ENCODE data around the gene SCUBE3.

Gene SCUBE3

DNA sequence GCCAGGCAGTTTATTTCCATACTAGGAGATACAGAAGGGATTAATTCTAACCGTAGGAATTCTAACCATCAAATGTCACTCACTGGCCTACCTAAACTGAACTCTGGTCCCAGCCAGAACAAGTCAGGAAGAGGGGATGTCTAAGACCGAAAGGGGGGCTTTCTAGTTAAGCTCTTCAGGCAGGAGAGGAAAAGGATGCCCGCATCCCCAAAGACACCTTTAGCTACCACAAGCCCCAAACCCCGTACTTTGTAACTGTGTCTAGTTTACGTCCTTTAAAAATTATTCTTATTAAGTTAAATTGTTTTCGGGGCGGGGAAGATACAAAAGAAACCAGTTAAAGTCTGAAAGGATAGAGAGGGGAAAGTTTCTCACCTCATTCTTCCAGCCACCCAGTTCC is 44.6 kb downstream of the SCUBE3 start:
- TF ChIP-seq, protein P1, sequence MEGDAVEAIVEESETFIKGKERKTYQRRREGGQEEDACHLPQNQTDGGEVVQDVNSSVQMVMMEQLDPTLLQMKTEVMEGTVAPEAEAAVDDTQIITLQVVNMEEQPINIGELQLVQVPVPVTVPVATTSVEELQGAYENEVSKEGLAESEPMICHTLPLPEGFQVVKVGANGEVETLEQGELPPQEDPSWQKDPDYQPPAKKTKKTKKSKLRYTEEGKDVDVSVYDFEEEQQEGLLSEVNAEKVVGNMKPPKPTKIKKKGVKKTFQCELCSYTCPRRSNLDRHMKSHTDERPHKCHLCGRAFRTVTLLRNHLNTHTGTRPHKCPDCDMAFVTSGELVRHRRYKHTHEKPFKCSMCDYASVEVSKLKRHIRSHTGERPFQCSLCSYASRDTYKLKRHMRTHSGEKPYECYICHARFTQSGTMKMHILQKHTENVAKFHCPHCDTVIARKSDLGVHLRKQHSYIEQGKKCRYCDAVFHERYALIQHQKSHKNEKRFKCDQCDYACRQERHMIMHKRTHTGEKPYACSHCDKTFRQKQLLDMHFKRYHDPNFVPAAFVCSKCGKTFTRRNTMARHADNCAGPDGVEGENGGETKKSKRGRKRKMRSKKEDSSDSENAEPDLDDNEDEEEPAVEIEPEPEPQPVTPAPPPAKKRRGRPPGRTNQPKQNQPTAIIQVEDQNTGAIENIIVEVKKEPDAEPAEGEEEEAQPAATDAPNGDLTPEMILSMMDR (IDR thresholded peaks at IDR 0.05; ENCODE audit: insufficient read depth, low read length, missing control alignments) = no peak
- ChIA-PET CTCF (interaction anchor here (1.2 to 6.3 kb wide), 6 partner anchors 9 to 193 kb away, joined by 3 to 69 read pairs (median 7); partner anchors contain the start of gene FANCE), POLR2A (interaction anchor here (0.9 to 1.6 kb wide), 2 partner anchors 111 to 213 kb away, joined by 3 read pairs; no protein-coding TSS in a partner anchor)
- H3K4me3 ChIP-seq (ENCODE audit: low read depth, low read length) = peak overlapping the region; percentile 99
- no peak for DNase-seq (ENCODE audit: low read depth, low spot score)

DNA sequence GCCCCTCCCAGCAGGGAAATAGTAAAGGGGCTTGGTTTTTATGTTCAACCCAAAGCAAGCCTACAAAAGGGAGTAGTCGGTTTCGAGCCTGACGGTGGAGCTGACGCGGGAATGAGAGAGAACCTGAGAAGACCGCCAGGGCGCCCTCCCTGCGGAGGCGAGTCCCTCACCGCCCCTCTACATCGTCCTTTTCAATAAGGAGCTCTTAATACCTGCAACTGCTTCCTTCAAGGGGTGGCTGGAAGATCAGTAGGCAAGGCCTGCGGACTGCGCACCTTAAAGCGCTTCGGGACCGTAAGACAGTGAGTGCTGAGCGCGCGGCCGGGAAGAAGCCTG is 45.1 kb downstream of the SCUBE3 start:
- H3K4me3 ChIP-seq (ENCODE audit: low read depth, low read length) = peak overlapping the region; percentile 99
- no peak for DNase-seq (ENCODE audit: low read depth, low spot score)
- TF ChIP-seq, protein P1 (IDR thresholded peaks at IDR 0.05; ENCODE audit: insufficient read depth, low read length, missing control alignments) = peak; percentile 12
- POLR2A ChIA-PET = interaction anchor here (0.9 to 1.6 kb wide), 4 partner anchors 9 to 213 kb away, joined by 3 to 4 read pairs (median 3); no protein-coding TSS in a partner anchor
- CTCF ChIA-PET = interaction anchor here (1.2 to 6.3 kb wide), 6 partner anchors 10 to 193 kb away, joined by 3 to 69 read pairs (median 7); partner anchors contain the start of gene FANCE

DNA sequence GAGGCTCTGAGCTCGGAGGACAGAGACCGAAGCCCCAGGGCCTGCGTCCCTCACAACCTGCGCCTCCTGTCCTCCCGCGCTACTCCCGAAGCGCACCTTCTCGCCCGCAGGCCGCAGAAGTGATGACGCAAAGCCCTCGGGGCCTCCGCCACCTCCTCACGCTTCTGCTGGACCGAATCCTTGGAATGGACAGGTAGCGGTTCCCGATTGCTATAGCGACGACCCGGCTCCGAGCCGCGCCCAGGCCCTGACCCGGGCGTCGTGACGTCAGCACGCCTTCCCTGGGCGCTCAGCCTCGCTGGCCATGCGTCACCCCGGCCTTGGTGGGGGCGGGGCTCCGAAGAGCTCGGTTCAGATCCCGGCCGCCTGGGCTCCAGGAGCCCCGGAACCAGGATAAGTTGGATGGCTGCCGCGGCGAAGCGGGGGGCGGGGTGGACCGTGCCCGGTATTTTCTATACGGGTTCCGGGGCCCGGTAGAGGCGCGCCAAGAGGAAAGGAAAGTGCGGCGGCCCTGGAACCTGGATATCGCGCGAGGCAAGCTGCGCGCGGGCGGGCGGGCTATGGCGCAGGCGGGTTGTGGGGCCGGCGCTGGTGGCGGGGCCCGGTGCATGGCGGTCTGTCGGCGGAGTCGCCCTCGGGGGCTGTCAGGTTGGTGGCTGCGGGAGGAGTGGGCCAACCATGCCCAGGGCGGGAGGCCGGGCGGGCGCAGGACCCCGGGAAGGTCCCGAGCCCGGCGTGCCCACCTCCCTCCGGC is 45.6 kb downstream of the SCUBE3 start, which contains the start of gene ZNF76:
ZNF76 (plus strand) TSS at position 542 of the 754 bp plus-strand sequence. CDS start 21,417 bp downstream, outside the sequence.
- TF ChIP-seq, protein P1 (IDR thresholded peaks at IDR 0.05; ENCODE audit: insufficient read depth, low read length, missing control alignments) = no peak
- DNase-seq (ENCODE audit: low read depth, low spot score) = peak; percentile 42
- CTCF ChIA-PET = interaction anchor here (1.2 to 6.3 kb wide), 5 partner anchors 9 to 192 kb away, joined by 3 to 69 read pairs (median 8); partner anchors contain the start of gene FANCE
- H3K4me3 ChIP-seq (ENCODE audit: low read depth, low read length) = peak within 1 kb of the TSS; percentile 99
- POLR2A ChIA-PET = interaction anchor here (0.9 to 1.6 kb wide), 4 partner anchors 9 to 212 kb away, joined by 3 to 4 read pairs (median 3); no protein-coding TSS in a partner anchor

DNA sequence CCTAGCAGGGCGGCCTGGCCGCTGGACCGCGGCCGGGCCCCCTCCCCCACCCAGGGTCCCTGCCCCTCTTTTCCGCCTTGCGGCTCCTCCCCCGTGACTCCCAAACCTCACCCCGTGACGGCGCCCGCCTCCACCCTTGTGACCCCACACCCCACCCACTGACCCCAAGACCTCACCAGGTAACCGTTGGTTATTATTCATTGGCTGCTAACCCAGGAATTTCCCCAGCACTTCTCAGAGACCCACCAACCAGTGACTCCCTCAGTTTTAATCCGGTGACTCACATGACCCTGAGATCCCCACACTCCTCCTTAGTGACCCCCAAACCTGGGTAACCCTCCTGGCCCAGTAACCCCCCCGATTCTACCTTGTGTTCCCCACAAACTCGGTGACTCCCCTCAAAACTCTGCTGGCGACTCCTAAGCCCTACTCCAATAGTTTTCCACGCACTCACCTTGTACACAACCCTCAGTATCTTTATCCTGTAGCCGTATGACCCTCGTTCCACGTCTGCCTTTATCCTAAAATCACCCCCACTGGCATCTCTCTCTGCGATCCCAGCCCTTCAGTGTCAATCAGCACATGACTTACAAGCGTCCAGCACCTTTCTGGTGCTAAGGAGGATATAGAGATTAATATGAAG is 46.3 kb downstream of the SCUBE3 start:
- CTCF ChIA-PET = interaction anchor here (1.5 to 6.3 kb wide), 3 partner anchors 8 to 19 kb away, joined by 3 to 69 read pairs (median 14); no protein-coding TSS in a partner anchor
- no peak for DNase-seq (ENCODE audit: low read depth, low spot score)
- TF ChIP-seq, protein P1 (IDR thresholded peaks at IDR 0.05; ENCODE audit: insufficient read depth, low read length, missing control alignments) = no peak
- POLR2A ChIA-PET = interaction anchor here (1.0 to 1.6 kb wide), 3 partner anchors 10 to 212 kb away, joined by 3 to 4 read pairs (median 3); no protein-coding TSS in a partner anchor
- peak overlapping the region; percentile 99 for H3K4me3 ChIP-seq (ENCODE audit: low read depth, low read length)

DNA sequence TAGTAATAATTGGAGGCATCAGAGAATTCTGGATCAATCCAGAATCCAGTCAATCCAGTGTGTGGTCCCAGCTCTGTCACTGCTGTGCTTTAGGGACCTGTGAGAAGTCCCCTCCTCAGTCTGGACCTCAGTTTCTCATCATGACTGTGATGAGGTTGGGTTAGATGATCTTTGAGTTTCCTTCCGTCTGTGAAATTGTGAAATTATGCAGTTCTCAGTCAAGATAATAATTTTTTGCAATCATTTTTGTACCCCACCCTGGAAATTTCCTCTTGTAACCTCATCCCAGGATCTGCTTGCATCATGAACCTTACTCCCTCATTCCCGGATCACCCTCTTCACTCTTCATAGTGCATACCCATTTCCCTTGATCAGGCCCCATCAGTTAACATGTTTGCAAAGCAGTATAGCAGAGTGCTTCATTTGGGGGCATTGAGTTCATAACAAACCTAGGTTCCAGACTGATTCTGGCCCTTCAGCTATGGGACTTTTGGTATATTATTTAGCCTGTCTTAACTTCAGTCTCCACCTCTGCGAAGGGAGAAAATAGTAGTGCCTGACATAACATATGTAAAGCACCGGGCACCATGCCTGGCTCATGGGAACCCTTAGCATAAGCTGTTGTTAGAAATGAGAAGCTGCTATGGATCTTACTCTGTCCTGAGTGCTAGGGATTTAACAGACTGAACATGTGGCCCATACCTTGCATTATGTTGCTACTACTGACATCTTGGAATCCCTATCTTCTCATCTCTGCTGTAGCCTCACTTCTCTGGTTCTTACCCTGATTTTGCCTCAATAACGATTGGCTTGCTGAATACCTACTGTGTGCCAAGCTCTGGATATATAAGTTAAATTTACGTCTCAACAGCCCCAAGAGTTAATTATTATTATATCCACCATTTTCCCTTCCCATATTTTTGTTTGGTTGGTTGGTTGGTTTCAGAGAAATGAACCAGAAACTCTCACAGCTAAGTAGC is 47.1 kb downstream of the SCUBE3 start:
- ChIA-PET CTCF (interaction anchor here (1.3 kb wide), 1 partner anchor 274 kb away, joined by 4 read pairs; no protein-coding TSS in a partner anchor), POLR2A (no interaction called here)
- H3K4me3 ChIP-seq (ENCODE audit: low read depth, low read length) = peak overlapping the region; percentile 99
- DNase-seq (ENCODE audit: low read depth, low spot score) = no peak
- TF ChIP-seq, protein P1 (IDR thresholded peaks at IDR 0.05; ENCODE audit: insufficient read depth, low read length, missing control alignments) = no peak
